CD4-positive, alpha-beta T cell (primary cell): ENCODE results near the gene CCDC187. TPM values are rescaled to one million over a fixed set of nuclear protein-coding genes. Genes with fewer than 3 reads are reported as not detected.

Experiments used
- ATAC-seq: fragments of 200-7000 bp; cut with Tn5 transposase; one replicate; pipeline ENCODE4 v1.10.0; 2022; ENCODE audit warnings: mild to moderate bottlenecking; ENCODE audit not compliant: poor library complexity
- CTCF ChIA-PET: fragments of 350-600 bp; sonication (Branson Sonifier 250); formaldehyde crosslinking; loops from one replicate; lab custom pipeline; 2021; ENCODE audit warnings: antibody characterized with exemption, inconsistent platforms; lab: Charles Lee
- POLR2A ChIA-PET: fragments of 350-600 bp; sonication (Branson Sonifier 250); formaldehyde crosslinking; loops from one replicate; lab custom pipeline; 2021; ENCODE audit warnings: antibody characterized with exemption, inconsistent platforms; lab: Charles Lee
- DNase-seq, 14 experiments: peaks; one replicate each; pipeline ENCODE4 v3.0.0-alpha.2; 2013 to 2020; ENCODE audit warnings: mixed read lengths in 2 of 14
- H3K27ac ChIP-seq, 2 donors: one replicate each; pipeline versions ENCODE4 v1.5.1 to v1.7.0; 2013; ENCODE audit warnings: low read length in 2 of 2, low read depth in 1 of 2, mild to moderate bottlenecking in 1 of 2
- H3K27me3 ChIP-seq, 2 experiments: 1 replicate in 1 of 2; 2 replicates in 1 of 2; pipeline versions ENCODE4 v1.6.1 to v1.7.0; 2013; ENCODE audit warnings: low read length in 2 of 2, control low read depth in 1 of 2, mild to moderate bottlenecking in 1 of 2, moderate library complexity in 1 of 2; ENCODE audit not compliant: insufficient read depth in 2 of 2, control insufficient read depth in 1 of 2
- H3K36me3 ChIP-seq: one replicate; pipeline ENCODE4 v1.6.1; 2013; ENCODE audit warnings: low read length, control low read depth; ENCODE audit not compliant: insufficient read depth
- H3K4me1 ChIP-seq: one replicate; pipeline ENCODE4 v1.6.1; 2013; ENCODE audit warnings: low read length, control low read depth; ENCODE audit not compliant: insufficient read depth
- H3K4me3 ChIP-seq: one replicate; pipeline ENCODE4 v1.5.1; 2013; ENCODE audit warnings: mild to moderate bottlenecking, low read length, moderate library complexity
- H3K9me3 ChIP-seq, 2 experiments: 1 replicate in 1 of 2; 2 replicates in 1 of 2; pipeline versions ENCODE4 v1.6.1 to v1.7.0; 2013; ENCODE audit warnings: low read length in 2 of 2, mild to moderate bottlenecking in 2 of 2, control low read depth in 1 of 2, moderate library complexity in 1 of 2; ENCODE audit not compliant: control insufficient read depth in 1 of 2, insufficient read depth in 1 of 2
- H3K27ac Mint-ChIP-seq: one replicate; pipeline ENCODE4 v1.8.0; 2020; ENCODE audit warnings: mixed read lengths
- H3K27me3 Mint-ChIP-seq: one replicate; pipeline ENCODE4 v1.8.0; 2021; ENCODE audit warnings: mixed read lengths
- H3K36me3 Mint-ChIP-seq: one replicate; pipeline ENCODE4 v1.8.0; 2021; ENCODE audit warnings: low read depth, mixed read lengths
- H3K4me1 Mint-ChIP-seq: one replicate; pipeline ENCODE4 v1.8.0; 2021; ENCODE audit warnings: low read depth, mixed read lengths
- H3K4me3 Mint-ChIP-seq: one replicate; pipeline ENCODE4 v1.8.0; 2020; ENCODE audit warnings: mild to moderate bottlenecking, mixed read lengths
- H3K9me3 Mint-ChIP-seq: one replicate; pipeline ENCODE4 v1.8.0; 2020; ENCODE audit warnings: mixed read lengths
- intact Hi-C, 2 experiments: fragments of 100-400 bp; cut with DNase I in 1 of 2; cut with micrococcal nuclease in 1 of 2; formaldehyde crosslinking; loops; one replicate each; pipeline versions ENCODE4 v1.15.1 to v1.9.0; 2023 to 2025; cut with DNase I, micrococcal nuclease
- total RNA-seq, 174 experiments: library from RNA in 2 of 174; stranded (reverse) in 2 of 174; gene quantifications; one replicate each; pipeline ENCODE4 v1.2.3 and lab custom pipeline; 2021 to 2026
- TF ChIP-seq, protein P1 (sequence below): fragments of 200-600 bp; IDR thresholded peaks from one replicate; pipeline ENCODE4 v1.8.0; 2022; ENCODE audit warnings: antibody characterized with exemption, mild to moderate bottlenecking

Gene CCDC187
- total RNA-seq, 2 experiments from 2014 or later = not detected

DNA sequence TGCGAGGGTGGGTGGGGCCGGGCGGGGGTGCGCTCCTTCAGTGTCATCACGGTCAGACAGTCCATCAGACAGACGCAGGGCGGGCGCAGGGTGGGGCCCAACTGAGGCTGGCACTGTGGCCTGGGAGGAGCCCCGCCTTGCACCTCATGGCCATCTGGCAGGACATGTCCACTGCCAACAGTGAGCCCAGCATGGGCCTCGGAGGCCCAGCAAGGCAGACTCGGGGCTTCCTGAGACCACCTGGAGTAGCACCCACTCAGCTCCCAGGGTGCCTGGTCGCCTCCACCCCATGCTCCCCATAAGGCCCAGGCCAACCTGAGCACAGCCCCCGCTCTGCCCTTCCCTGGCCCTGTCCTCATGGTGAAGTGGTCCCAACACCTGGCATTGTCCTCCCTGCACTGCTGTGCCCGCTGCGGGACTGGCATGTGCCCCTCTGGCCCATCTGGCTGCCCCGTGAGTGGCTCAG lies 14.9 kb upstream of the CCDC187 start:
- ChIA-PET POLR2A (interaction anchor here (0.6 kb wide), 1 partner anchor 370 kb away, joined by 3 read pairs; no protein-coding TSS in a partner anchor), CTCF (no interaction called here)
- ATAC-seq (no peak), DNase-seq (no peak)
- no peaks in the 10 kb centered on the region for H3K36me3 Mint-ChIP-seq
- no peak overlapping the region for H3K4me3 ChIP-seq
- H3K4me3 Mint-ChIP-seq = no peak overlapping the region
- TF ChIP-seq, protein P1, sequence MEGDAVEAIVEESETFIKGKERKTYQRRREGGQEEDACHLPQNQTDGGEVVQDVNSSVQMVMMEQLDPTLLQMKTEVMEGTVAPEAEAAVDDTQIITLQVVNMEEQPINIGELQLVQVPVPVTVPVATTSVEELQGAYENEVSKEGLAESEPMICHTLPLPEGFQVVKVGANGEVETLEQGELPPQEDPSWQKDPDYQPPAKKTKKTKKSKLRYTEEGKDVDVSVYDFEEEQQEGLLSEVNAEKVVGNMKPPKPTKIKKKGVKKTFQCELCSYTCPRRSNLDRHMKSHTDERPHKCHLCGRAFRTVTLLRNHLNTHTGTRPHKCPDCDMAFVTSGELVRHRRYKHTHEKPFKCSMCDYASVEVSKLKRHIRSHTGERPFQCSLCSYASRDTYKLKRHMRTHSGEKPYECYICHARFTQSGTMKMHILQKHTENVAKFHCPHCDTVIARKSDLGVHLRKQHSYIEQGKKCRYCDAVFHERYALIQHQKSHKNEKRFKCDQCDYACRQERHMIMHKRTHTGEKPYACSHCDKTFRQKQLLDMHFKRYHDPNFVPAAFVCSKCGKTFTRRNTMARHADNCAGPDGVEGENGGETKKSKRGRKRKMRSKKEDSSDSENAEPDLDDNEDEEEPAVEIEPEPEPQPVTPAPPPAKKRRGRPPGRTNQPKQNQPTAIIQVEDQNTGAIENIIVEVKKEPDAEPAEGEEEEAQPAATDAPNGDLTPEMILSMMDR = no peak
- peaks cover 4% of the 10 kb centered on the region for H3K27me3 Mint-ChIP-seq
- no peak overlapping the region for H3K27ac Mint-ChIP-seq
- no peaks in the 10 kb centered on the region for H3K9me3 Mint-ChIP-seq
- intact Hi-C loops = no loop called here
- peaks cover 3 to 24% of the 10 kb centered on the region in 2 experiments for H3K9me3 ChIP-seq
- H3K27ac ChIP-seq = no peak overlapping the region
- no peaks in the 10 kb centered on the region for H3K27me3 ChIP-seq
- no peaks in the 10 kb centered on the region for H3K4me1 ChIP-seq
- no peaks in the 10 kb centered on the region for H3K36me3 ChIP-seq
- no peaks in the 10 kb centered on the region for H3K4me1 Mint-ChIP-seq

GRCh38 chr9:136318111-136318775 lies 14.3 kb upstream of the CCDC187 start:
- Mint-ChIP-seq H3K4me3 (no peak overlapping the region), H3K9me3 (no peaks in the 10 kb centered on the region), H3K36me3 (no peaks in the 10 kb centered on the region), H3K27ac (no peak overlapping the region), H3K4me1 (no peaks in the 10 kb centered on the region), H3K27me3 (peaks cover 4% of the 10 kb centered on the region)
- DNase-seq = no peak
- H3K9me3 ChIP-seq = peaks cover 3 to 24% of the 10 kb centered on the region in 2 experiments
- TF ChIP-seq, protein P1 = no peak
- intact Hi-C loops = no loop called here
- no peaks in the 10 kb centered on the region for H3K27me3 ChIP-seq
- no peaks in the 10 kb centered on the region for H3K4me1 ChIP-seq
- no peaks in the 10 kb centered on the region for H3K36me3 ChIP-seq
- ATAC-seq = no peak
- H3K27ac ChIP-seq = no peak overlapping the region
- H3K4me3 ChIP-seq = no peak overlapping the region
- ChIA-PET CTCF (no interaction called here), POLR2A (no interaction called here)

DNA sequence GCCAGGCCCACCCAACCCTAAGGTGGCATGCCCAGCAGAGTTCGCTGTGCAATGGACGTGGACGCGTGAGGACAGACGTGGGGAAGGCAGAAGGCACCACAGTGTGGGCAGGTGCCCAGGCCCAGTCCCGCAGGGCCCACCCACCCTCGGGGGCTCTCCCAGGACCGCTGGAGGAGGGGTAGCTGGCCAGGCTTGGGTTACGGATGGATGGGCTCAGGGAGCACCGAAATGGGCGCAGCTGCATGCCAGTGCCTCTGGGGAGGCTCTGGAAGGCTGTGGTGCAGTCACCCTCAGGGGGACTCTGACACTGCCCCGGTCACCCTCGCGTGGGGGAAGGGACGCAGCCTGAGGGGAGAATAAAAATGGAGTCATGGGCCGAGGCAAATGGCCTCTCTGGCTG lies 13.8 kb upstream of the CCDC187 start:
- Histone ChIP-seq H3K4me1 (no peaks in the 10 kb centered on the region), H3K27ac (no peak overlapping the region), H3K4me3 (no peak overlapping the region), H3K36me3 (no peaks in the 10 kb centered on the region), H3K9me3 (peaks cover 3 to 24% of the 10 kb centered on the region in 2 experiments), H3K27me3 (no peaks in the 10 kb centered on the region)
- CTCF ChIA-PET = no interaction called here
- DNase-seq = no peak
- POLR2A ChIA-PET = no interaction called here
- Mint-ChIP-seq H3K27me3 (peaks cover 4% of the 10 kb centered on the region), H3K4me1 (no peaks in the 10 kb centered on the region), H3K27ac (no peak overlapping the region), H3K9me3 (no peaks in the 10 kb centered on the region), H3K36me3 (no peaks in the 10 kb centered on the region), H3K4me3 (no peak overlapping the region)
- intact Hi-C loops = no loop called here
- no peak for ATAC-seq
- TF ChIP-seq, protein P1 = no peak
